Stimulated activated CD4-positive, alpha-beta T cell treated with anti-CD3 and anti-CD28 coated beads, TNF-alpha, amount 100 ng/mL, for 48 hours (primary cell): ENCODE data around the gene MUC12.
"Not testable (repeated sequence)": the region's sequence is repeated elsewhere in the genome, so short reads cannot be mapped to it uniquely, and the experiment has no call there.

ENCODE experiments used
- DNase-seq, 3 donors: peaks; one replicate each; pipeline ENCODE4 v3.0.0-alpha.2; 2020; ENCODE audit warnings: low read depth in 3 of 3

Gene MUC12

DNA sequence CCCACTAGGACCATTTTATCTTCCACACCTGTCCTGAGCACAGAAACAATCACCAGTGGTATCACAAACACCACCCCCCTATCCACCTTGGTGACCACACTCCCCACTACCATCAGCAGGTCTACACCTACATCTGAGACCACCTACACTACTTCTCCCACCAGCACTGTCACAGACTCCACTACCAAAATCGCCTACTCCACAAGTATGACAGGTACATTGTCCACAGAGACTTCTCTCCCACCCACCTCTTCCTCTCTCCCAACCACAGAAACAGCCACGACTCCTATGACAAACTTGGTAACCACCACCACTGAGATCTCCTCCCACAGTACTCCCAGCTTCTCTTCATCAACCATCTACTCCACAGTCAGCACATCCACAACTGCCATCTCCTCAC is 16.7 kb upstream of the MUC12 start:
- DNase-seq = no peak

GRCh38 chr7:100957832-100958421 is 11.4 kb upstream of the MUC12 start:
- no peak for DNase-seq

GRCh38 chr7:100959894-100960293 is 9.5 kb upstream of the MUC12 start:
- DNase-seq = no peak

GRCh38 chr7:100962537-100962936 is 6.8 kb upstream of the MUC12 start:
- no peak for DNase-seq

DNA sequence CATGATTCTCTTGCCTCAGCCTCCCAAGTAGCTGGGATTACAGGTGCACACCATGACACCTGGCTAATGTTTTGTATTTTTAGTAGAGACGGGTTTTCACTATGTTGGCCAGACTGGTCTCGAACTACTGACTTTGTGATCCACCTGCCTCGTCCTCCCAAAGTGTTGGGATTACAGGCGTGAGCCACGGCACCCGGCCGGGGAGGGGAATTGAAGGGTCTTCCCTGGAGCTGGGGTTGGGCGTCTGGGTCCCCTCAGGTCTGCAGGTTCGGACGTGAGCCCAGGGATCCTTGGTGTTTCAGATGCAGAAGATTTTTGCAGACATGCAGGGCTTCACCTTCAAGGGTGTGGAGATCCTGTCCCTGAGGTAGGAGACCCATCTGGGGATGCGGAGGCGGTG is 6.0 kb upstream of the MUC12 start:
- DNase-seq = no peak

- no peak for DNase-seq
Observed at GRCh38 chr7:100963874-100964273, 5.5 kb upstream of the MUC12 start.

DNA sequence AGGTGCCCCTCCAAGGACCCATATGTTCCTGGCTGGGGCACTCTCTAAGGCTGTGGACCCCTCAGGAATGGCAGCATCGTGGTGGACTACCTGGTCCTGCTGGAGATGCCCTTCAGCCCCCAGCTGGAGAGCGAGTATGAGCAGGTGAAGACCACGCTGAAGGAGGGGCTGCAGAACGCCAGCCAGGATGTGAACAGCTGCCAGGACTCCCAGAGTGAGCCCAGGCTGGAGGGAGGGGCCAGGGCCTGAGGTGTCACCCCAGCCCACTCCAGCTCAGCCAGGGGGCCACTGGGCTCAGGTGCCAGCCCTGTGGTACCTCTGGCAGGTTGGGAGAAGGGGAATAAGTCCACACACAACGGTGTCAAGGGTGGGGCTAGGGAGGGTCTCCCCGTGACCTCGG is 4.7 kb upstream of the MUC12 start:
- DNase-seq = no peak

DNA sequence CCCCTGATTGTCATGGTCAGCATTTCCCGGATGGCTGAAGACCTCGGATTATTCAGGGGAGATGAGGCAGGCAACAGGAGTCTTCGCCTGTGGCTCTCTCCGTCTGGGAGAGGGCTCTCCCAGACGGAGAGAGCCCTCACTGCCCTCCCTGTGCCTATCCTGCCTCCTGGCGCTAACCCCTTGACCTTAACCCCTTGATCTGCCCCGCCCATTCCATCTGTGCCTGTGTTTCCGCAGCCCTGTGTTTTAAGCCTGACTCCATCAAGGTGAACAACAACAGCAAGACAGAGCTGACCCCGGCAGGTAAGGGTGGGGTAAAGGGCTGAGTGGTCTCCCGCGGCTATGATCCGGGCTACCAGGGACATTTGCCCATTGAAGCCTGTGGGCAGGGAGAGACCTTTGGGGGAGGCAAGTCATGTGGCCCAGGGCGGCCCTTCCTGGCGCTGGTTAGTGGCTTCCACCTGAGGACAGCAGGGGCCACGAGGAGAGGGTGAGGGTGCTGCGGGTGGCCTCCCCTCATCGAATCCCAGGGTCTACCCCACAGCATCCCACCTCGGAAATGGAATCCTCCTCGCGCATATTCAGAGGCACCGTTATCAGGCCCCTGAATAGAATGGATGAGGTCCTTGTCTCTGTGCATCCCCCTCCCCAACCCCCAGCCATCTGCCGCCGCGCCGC is 4.2 kb upstream of the MUC12 start:
- DNase-seq = no peak

GRCh38 chr7:100965723-100966541 is 3.4 kb upstream of the MUC12 start:
- peak; percentile 65 to 80 (median 73) for DNase-seq

DNA sequence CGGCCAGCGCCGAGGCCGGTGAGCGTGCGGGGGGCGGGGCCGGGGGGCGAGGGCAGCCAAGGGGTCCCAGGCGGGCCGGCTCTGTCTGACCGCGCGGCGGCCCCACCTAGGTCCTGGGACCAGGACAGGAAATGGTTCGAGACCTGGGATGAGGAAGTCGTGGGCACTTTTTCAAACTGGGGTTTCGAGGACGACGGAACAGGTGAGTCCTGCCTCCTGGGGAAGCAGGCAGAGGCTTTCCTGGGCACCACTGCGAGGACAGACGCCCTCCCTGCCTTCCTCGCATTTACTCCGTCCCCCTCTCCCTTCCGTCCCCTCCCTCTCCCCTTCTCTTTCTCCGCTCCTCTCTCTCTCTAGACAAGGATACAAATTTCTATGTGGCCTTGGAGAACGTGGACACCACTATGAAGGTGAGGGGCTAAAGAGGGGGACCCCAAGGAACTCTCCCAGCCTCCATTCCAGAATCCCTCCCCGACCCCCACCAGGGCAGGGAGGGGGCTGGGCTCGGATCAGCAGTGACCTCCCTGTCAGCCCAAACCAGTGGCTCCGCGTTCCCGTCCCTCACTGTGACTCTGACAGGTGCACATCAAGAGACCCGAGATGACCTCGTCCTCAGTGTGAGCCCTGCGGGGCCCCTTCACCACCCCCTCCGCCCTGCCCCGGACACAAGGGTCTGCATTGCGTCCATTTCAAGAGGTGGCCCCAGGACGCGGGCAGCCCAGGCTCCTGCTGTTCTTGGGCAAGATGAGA is 2.6 kb upstream of the MUC12 start:
- DNase-seq = no peak

DNA sequence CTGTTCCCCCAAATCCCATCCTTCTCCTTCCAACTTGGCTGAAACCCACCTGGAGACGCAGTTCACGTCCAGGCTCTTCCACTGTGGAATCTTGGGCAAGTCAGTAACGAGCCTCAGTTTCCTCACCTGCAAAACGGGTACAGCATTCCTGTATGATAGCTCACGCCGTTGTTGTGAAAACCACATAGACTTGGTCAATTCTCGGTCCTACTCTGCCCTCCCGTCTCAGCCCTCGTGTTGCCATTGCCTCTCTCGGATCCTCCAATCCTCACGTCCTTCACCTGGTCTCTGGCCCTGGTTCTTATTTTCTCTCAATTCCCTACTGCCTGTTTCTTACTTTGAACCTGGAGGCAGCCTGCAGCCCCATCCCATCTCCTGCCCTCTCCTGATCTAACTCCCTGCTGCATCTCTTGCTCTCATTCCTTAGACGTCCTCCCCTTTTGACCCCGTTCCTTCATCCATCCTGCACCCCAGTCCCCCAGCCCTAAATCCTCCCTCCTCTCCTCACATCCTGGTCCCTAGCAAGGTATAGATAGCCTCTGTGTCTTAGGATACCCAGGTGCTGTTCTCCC is 2.0 kb upstream of the MUC12 start:
- DNase-seq = no peak

DNA sequence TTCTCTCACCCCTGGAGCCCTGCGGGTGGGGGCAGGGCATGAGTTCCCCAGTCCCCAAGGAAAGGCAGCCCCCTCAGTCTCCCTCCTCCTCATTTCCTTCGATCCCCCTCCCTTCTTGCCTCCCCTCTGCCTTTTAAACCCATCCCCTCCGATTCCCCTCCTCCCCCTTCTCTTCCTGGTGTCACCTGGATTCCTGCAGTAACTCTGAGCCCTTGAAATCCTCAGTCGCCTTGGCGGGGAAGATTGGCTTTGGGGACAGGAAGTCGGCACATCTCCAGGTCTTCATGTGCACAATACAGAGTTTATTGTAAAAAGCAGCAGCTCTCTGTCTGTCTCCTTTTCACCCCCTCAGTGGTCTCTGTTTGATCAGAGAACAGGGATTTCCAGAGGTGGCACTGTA is 1.3 kb upstream of the MUC12 start:
- no peak for DNase-seq

DNA sequence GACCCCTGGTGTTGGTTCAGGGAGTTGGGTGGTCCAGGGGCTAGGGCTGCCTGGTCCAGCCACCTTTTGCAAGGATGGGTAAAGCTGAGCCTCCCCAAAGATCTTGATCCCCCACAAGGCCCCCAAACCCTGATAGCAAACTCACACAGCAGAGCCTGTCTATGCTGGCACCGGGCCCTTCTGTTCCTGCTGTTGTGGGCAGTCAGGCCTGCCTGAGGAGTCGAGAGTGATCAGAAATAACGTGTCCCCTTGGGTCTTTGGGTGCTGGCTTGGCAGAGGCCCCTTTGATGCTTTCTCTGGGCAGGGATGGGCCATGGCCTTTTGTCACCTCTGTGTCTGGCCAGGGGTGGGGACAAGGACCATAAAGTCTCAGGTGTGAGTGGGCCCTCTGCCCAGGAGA is 715 bp upstream of the MUC12 start:
- no peak for DNase-seq

GRCh38 chr7:100971111-100972001 is 2.0 kb downstream of the MUC12 start:
- no peak for DNase-seq

- DNase-seq = no peak
Observed at GRCh38 chr7:100972002-100972347, 2.6 kb downstream of the MUC12 start.

DNA sequence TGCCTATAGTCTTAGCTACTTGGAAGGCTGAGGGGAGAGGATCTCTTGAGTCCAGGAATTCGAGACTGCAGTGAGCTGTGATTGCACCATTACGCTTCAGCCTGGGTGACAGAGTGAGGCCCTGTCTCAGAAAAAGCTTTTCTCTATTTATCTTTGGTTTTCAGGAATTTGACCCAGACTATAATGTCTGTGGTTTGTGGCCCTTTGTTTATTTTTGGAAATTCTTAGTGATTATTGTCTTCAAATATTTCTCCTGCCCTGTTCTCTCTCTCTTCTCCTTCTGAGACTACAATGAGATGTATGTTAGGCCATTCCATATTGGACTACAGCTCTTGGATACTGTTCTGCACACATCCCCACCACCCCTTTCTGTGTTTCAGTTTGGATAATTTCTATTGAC is 4.7 kb downstream of the MUC12 start:
- no peak for DNase-seq

DNA sequence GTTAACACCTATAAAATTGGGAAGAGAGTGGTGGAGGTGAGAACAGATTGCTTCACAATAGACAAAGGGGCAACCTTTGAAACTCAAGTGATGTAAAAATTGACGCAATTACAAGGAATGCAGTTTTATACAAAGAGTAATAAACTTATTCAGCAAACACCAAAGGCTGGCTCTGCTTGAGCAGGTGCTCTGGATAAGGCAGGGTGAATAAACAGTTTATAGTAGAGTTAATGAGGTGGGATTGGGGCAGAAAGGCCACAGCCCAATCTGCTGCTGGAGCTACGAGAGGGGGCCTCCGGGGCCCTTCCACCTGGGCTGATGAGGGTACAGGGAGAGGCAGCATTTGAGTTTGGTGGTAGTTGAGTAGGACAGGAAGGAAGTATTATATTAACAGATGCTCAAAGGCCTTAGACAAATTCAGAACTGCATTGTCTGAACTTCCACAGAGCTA is 6.0 kb downstream of the MUC12 start:
- DNase-seq = no peak

DNA sequence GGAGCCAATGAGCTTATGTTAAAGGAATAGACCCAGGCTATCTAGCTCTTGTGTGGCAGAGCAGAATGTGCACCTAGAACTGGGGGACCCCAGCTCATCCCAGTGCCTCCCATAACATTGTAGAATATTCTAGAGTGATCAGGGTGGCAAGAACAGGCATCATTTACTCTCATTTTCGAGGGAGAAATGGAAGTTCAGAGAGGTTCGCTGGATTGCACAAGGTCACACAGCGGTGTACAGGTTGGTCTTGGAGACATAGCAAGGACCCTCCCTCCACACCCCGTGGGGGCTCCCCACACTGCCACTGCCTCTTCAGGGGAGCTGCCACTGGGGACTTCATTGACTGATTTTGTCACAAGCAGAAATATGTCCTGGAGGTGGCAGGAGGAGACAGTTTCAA is 8.9 kb downstream of the MUC12 start:
- DNase-seq = no peak

- DNase-seq = no peak
Observed at GRCh38 chr7:100983451-100984187, 14.3 kb downstream of the MUC12 start.

DNA sequence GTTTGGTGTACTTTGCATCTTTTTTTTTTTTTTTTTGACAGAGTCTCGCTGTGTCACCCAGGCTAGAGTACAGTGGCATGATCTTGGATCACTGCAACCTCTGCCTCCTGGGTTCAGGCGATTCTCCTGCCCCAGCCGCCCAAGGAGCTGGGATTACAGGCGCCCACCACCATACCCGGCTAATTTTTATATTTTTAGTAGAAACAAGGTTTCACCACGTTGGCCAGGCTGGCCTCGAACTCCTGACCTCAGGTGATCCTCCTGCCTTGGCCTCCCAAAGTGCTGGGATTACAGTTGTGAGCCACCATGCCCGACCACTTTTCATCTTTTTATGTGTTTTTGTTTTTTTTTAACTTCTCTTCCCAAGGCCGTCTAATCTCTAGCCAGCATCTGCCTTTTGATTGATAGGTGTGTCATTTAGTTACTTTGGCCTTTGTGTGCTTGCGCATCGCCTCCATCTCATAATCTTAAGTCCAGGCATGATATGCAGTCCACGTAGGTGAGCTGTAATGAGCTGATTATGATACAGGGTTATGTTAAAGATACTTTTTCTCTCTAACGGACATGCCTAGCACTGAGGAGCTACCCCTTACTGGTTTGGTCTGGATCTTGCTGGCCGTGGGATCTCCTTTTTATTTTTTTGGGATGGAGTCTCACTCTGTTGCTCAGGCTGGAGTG is 15.0 kb downstream of the MUC12 start:
- DNase-seq = not testable (repeated sequence)
